Mesothelial cell of epicardium (in vitro differentiated cells): ENCODE data around the gene CHST15. TPM values are rescaled to one million over a fixed set of nuclear protein-coding genes. Genes with fewer than 3 reads are reported as not detected.

Source experiments
- DNase-seq, 2 experiments: peaks; one replicate each; pipeline ENCODE4 v3.0.0; 2021; ENCODE audit warnings: low spot score in 2 of 2; ENCODE audit not compliant: unreplicated experiment in 2 of 2
- H3K27ac Mint-ChIP-seq: 2 replicates; pipeline ENCODE4 v1.8.0; 2021; ENCODE audit warnings: mixed read lengths
- H3K27me3 Mint-ChIP-seq: 2 replicates; pipeline ENCODE4 v1.8.0; 2021; ENCODE audit warnings: low read depth, mixed read lengths
- H3K36me3 Mint-ChIP-seq: 2 replicates; pipeline ENCODE4 v1.8.0; 2021; ENCODE audit warnings: mixed read lengths
- H3K4me1 Mint-ChIP-seq: 2 replicates; pipeline ENCODE4 v1.8.0; 2021; ENCODE audit warnings: mixed read lengths
- H3K4me3 Mint-ChIP-seq: 2 replicates; pipeline ENCODE4 v1.8.0; 2021; ENCODE audit warnings: mild to moderate bottlenecking, moderate library complexity, mixed read lengths
- H3K9me3 Mint-ChIP-seq: 2 replicates; pipeline ENCODE4 v1.8.0; 2021; ENCODE audit warnings: mixed read lengths
- total RNA-seq: library from RNA; stranded (reverse); gene quantifications from 3 replicates; pipeline ENCODE4 v1.2.1, GENCODE V29; 2021
- TF ChIP-seq, protein P1 (sequence below): fragments of 200-600 bp; sonication (generic); IDR thresholded peaks from one replicate; pipeline ENCODE4 v1.5.0; 2021; ENCODE audit warnings: antibody characterized with exemption; ENCODE audit not compliant: unreplicated experiment

Gene CHST15
- total RNA-seq, 1 donor from 2014 or later = 39.4 TPM

DNA sequence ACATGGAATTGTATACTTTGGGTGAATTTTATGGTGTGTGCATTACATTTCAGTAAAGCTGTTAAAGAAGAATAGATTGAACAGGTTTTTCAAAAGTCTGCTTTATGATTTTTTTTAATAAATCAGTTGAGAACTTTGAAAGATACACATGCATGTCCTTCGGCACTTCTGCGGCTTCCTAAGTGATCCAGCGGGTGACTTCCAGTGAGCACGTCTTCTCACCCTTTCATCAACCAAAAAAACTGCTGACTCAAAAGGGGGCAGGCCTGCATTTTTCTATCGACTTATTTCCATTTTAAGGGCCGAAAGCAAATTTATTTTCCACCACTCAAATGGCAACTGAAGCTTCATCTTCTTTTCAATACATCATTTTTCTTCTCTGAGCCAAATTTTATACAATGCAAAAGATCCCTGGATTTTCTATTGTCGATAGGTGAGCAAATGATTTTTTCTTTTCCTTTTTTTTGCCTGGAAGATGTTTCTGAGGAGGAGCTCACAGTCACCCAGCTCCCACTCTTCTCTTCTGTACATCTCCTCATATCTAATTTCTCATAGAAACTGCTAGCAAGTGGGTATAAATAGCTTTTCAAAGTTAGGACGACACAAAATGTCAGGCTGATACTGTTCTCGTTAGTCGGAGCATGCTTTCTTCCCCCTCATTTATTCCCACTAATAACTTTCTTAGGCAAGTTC is 10.2 kb downstream of the CHST15 start:
- H3K4me3 Mint-ChIP-seq = no peak overlapping the region
- H3K9me3 Mint-ChIP-seq = no peaks in the 10 kb centered on the region
- no peaks in the 10 kb centered on the region for H3K27me3 Mint-ChIP-seq
- TF ChIP-seq, protein P1, sequence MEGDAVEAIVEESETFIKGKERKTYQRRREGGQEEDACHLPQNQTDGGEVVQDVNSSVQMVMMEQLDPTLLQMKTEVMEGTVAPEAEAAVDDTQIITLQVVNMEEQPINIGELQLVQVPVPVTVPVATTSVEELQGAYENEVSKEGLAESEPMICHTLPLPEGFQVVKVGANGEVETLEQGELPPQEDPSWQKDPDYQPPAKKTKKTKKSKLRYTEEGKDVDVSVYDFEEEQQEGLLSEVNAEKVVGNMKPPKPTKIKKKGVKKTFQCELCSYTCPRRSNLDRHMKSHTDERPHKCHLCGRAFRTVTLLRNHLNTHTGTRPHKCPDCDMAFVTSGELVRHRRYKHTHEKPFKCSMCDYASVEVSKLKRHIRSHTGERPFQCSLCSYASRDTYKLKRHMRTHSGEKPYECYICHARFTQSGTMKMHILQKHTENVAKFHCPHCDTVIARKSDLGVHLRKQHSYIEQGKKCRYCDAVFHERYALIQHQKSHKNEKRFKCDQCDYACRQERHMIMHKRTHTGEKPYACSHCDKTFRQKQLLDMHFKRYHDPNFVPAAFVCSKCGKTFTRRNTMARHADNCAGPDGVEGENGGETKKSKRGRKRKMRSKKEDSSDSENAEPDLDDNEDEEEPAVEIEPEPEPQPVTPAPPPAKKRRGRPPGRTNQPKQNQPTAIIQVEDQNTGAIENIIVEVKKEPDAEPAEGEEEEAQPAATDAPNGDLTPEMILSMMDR = no peak
- peaks cover 13% of the 10 kb centered on the region for H3K4me1 Mint-ChIP-seq
- peaks cover 8% of the 10 kb centered on the region for H3K36me3 Mint-ChIP-seq
- no peak overlapping the region for H3K27ac Mint-ChIP-seq
- DNase-seq = no peak

- H3K9me3 Mint-ChIP-seq = no peaks in the 10 kb centered on the region
- H3K27ac Mint-ChIP-seq = no peak overlapping the region
- TF ChIP-seq, protein P1 = no peak
- no peak for DNase-seq
- H3K27me3 Mint-ChIP-seq = no peaks in the 10 kb centered on the region
- H3K4me3 Mint-ChIP-seq = no peak overlapping the region
- H3K4me1 Mint-ChIP-seq = peaks cover 16% of the 10 kb centered on the region
- H3K36me3 Mint-ChIP-seq = peaks cover 8% of the 10 kb centered on the region
These were observed 10.8 kb downstream of the CHST15 start for GRCh38 chr10:124082555-124082954.

GRCh38 chr10:124081547-124082140 is 11.8 kb downstream of the CHST15 start:
- Mint-ChIP-seq H3K4me3 (no peak overlapping the region), H3K27ac (no peak overlapping the region), H3K36me3 (peaks cover 8% of the 10 kb centered on the region), H3K4me1 (peaks cover 24% of the 10 kb centered on the region), H3K9me3 (no peaks in the 10 kb centered on the region), H3K27me3 (no peaks in the 10 kb centered on the region)
- DNase-seq = no peak
- TF ChIP-seq, protein P1 = no peak

DNA sequence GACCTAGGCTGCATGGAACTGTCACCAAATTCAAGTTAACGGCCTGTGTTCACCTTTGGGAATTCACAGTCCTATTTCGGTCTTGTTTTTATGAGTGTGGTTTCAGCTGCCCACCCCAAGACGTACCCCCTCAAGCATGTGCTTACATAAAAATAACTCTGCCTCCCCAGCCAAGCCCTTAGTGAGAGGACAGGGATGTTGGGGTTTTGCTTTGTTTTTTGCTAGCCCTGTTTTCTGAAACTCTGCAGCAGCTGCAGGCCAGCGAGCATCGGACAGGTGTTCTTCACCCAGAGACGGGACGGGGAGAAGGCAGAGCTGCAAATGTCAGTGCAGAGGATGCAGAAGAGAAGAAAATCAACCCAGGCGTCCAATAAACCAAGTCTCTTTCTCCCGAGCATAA is 13.5 kb downstream of the CHST15 start:
- TF ChIP-seq, protein P1 = no peak

GRCh38 chr10:124078714-124079113 is 14.7 kb downstream of the CHST15 start:
- no peak overlapping the region for H3K27ac Mint-ChIP-seq
- TF ChIP-seq, protein P1 = no peak

More for the DNA sequence above, 13.5 kb downstream of the CHST15 start:
- no peaks in the 10 kb centered on the region for H3K27me3 Mint-ChIP-seq
- peaks cover 8% of the 10 kb centered on the region for H3K36me3 Mint-ChIP-seq
- no peak overlapping the region for H3K4me3 Mint-ChIP-seq
- H3K9me3 Mint-ChIP-seq = no peaks in the 10 kb centered on the region
- peaks cover 39% of the 10 kb centered on the region for H3K4me1 Mint-ChIP-seq
- H3K27ac Mint-ChIP-seq = no peak overlapping the region
- DNase-seq = no peak

More at GRCh38 chr10:124078714-124079113, 14.7 kb downstream of the CHST15 start:
- H3K9me3 Mint-ChIP-seq = no peaks in the 10 kb centered on the region
- peaks cover 8% of the 10 kb centered on the region for H3K36me3 Mint-ChIP-seq
- no peak for DNase-seq
- peaks cover 44% of the 10 kb centered on the region for H3K4me1 Mint-ChIP-seq
- H3K27me3 Mint-ChIP-seq = no peaks in the 10 kb centered on the region
- no peak overlapping the region for H3K4me3 Mint-ChIP-seq
